IPS-NIHi11 (cell line): Measurements from ENCODE around the gene PPP1R9B.
A peak's percentile ranks its signal among the peaks of the same experiment; 100 is the strongest.

Experiments used
- DNase-seq: peaks from one replicate; pipeline ENCODE4 v3.0.0; 2012; ENCODE audit warnings: mixed read lengths, low spot score

The PPP1R9B gene

DNA sequence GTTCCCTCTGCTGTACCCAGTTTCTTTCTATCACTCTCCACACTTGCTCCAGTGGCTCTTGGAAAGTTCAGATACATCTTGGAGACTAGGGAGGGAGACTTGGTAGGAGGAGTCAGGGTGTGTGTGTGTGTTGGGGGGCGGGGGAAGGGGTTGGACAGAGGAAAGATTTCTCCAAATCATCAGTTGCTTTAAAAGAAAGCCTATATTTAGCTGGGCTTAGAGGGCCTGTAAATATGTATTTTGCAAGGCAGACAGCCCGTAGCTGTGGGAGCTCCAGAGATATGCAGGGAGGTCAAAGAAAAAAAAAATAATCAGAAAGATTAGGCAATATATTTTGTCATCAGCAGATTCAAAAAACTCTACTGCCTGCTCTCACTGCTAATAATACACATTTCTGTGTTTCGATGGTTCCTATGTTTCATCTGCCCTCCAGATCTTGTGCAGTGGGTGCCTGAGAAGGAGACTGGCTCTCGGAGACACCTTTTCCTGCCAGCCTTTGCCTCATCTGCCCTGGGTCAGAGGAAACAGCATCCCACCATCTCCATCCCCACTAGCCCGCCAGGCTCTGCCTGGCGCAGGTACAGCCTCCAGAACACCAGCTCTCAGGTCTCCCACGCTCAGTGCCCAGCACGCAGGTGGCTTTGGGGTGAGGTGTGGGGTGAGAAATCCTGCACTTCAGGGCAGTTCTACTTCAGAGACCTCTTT is 4.8 kb upstream of the PPP1R9B start:
- DNase-seq, result no peak

DNA sequence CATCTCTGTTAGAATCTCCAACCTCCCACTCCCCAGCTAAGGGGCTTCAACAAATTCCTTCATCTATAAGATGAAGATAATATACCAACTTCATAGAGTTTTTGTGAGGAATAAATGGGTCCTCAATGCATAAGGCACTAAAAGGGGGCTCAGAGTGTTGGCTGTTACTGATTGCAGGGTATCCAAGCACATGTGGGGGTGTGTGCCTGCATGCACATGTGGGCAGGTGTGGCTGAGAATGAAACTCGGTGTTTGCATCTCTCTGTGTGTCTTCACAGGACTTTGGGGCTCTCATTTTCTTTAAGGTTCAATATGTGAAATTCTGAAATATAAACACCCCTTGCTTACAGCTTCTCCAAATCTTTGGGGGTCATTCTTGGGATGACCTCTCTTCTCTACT is 4.1 kb upstream of the PPP1R9B start:
- DNase-seq, result no peak

DNA sequence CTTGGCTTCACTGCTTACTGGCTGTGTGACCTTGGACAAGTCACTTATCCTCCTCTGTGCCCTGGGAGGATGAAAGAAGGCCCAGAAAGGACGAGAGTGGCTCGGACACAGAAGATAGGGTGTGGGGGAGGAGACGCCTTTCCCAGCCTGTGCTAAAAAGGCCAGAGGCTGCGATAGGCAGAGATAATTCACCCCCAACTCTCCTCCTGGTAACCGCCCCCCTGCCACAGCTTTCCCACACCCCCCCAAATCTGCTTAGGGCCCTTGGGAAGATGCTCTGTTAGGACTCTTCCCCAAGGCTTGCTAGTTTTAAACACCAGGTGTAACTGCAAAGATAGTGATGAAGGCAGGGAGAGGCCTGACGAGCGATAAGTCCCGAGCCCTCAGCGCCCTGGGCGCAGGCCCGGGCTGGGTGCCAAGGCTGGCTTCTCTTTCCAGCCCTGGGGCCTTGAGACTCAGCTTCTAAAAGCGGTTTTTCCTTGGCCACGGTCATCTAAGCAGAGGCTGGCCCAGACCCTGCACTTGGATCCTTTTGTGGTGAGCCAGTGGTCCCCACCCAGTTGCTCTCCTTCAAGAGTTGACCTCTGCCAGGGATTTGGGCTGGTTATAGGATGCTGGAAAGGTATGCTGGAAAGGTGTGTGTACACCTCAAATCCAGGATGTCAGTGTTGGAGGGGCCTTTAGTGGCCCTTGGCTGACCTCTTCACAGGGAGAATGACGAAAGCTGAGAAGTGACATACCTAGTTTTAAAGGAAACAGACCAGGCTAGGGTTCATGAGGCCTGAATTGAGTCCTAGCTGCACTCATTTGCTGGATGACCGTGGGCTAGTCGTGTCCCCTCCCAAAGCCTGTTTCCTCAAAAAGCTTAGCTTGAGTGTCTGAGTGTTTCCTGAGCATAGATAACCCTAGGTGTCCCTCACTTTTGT is 3.4 kb upstream of the PPP1R9B start:
- no peak for DNase-seq

DNA sequence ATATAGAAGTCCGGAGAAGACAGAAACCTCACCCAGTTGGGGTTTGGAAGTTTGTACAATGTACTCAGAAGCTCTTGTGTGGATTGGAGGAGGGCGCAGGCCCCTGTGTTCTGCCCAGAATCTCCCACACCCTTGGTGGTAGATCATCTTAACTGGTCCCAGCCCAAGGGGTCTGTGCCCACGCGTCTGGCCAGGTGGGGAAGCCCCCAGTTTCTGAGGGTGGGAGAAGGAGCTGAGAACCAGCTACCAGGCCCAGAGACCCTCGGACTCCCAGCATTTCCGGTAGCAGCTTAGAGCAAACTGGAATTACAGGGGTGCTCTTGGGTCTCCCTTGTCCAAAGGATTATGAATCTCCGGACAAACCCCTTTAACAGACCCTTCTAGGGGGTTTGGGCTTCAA is 2.3 kb upstream of the PPP1R9B start:
- no peak for DNase-seq

DNA sequence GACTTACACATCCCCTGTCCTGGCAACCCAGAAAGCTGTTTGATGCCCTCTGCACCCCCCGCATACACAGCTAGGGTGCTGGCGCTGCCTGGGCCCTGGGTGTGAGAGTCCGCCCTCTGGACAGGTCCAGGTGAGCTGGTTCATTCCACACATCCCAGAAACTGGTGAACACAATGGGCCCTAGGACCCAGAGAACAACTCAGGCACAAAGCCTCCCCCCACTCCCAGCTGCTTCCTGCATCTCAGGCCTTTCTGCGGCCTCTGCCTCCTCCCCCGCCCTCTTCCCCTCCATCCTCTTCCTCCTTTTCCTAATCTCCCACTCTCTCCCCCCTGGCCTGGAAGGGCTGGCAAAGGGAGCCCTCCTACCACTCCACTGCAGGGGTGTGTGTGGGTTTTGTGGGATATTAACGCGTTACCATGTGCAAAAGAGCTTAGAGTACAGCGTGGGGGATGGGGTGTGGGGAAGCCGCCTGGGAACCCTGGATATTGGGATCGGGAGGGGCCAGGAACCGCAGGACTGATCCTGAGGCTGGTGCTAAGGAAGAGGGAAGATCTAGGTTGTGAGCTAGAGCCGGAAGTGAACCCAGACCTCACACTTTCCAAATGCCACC is 1.6 kb upstream of the PPP1R9B start:
- peak; percentile 84 for DNase-seq

DNA sequence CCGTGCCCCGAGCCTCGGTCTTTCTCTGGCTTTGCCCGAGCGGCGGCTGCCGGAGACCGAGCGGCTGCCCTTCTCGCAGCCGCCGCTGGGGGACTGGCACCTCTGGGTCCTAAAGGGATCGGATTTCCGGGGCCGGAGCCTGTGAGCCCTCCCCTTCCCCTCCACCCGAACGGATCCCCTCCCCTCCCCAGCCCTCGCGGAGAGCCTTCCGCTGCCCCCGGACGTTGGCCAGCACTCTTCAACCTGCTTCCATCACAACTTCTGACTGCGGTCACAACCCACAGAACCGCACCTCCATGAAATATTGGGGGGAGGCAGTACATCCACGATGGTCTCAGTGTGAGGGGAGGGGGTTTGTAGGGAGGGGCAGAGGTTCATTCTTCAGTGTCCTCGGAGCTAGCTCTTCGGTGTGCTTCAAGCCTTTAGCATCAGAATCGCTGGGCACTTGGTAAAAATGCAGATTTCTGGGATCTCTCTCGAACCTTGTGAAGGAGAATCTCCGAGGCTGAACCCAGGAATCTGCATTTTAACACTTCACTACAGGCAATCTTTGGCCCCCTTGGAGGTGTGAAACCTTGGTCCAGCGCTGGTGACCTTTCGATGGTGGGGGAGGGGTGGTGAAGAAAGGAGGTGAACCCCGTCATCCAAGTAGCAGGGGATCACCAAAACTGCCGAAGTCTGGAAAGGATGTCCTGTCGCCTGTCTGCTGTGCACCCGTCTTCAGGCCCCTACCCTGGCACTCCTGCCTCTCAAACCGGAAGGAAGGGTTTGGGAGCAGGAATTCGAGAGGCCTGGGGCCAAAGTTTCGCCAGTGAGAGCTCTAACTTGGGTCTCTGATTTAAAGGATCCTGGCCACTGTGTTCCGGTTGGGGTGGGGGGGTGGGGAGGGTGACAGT is 812 bp upstream of the PPP1R9B start:
- peak; percentile 97 for DNase-seq

DNA sequence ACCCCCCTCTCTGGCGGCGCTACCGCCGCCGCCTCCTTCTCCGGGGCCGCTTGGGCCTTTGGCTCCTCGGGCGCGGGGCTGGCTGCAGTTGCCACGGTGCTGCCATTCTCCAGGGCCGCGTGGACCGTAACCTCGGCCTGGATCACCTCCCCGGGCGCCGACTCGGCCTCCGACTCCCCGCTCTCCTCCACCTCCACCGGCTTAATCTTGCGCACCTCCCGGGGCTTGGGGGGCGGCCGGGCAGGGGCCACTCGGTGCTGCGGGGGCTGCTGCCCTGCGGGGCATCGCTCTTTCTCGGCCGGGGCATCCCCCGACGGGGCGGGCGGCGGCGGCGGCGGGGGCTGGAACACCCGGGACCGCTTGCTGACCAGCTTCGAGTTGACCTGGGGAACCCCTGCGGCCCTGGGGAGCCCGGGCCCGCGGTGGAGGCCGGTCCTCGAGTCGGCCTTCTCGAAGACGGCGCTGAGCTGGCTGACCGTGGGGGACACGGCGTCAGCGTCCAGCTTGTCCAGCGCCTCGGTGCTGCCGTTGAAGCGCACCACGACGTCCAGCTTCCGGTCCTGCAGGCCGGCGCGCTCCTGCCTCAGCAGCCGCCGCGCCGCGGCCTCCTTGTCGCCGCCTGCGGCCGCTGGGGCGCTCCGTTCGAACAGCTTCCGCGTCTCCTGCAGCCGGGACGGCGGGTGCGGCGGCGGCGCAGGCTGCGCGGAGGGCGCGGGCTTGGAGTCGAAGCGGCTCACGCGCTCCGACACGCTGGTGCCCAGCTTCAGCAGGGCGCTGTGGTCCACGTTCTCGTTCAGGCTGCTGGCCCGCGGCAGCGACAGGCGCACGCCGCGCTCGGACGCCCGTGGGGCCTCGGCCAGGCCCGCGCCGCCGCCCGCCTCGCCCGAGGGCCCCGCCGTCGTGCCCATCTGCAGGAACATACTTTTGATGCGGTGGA is 792 bp downstream of the PPP1R9B start:
- peak; percentile 80 for DNase-seq

DNA sequence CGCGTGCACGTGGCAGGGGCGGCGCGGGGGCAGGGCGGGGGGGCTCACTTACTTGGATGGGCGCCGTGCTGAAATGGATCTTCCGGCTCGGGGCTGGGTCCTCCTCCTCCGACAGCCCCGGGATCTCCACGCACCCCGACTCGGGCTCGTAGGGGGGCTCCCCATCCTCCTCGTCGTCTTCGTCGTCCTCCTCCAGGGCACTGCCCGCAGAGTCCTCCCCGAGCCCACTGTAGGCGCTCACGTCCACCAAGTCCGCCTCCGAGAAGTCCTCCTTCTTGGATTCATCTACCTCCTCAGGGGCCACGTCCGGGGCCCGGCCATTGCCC is 1.4 kb downstream of the PPP1R9B start:
- no peak for DNase-seq

DNA sequence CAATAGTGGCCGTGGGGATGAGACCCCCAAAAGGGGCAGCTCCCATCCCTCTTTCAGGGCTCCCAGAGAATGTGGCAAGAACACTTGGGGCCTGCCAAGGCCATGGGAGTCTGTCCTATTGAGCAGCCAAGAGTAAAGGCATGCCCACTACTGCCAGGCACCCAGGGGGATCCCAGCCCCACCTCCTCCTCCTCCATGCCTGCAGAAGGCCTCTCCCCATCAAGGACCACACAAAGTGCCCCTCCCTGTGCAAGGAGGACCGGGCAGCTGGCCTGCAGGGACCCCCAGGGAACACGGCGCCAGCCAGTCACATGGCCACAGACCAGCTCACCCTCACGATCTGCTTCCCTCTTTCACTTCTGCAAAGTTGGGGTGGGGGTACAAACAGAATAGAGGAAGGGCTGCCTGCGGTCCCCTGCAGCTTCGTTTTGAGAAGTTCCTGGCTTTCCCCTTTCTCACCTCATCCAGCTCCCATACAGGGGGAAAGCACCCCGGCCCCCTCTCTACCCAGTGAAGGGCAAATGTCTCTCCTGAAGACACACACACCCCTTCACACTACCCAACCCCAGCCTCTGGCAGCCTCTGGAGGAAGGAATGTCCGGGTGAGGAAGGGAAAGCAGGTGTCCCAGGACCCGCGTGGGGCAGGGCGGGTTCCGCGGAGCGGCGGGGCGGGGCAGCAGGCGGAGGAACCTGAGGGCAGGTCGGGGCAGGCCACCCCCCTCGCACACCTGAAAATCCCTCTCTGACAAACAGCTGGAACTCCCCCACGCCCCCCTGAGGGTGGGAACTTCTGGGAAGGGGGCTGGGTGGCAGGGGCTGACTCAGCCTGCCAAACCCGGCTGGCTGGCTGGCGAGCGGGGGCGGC is 2.0 kb downstream of the PPP1R9B start:
- peak; percentile 57 for DNase-seq

DNA sequence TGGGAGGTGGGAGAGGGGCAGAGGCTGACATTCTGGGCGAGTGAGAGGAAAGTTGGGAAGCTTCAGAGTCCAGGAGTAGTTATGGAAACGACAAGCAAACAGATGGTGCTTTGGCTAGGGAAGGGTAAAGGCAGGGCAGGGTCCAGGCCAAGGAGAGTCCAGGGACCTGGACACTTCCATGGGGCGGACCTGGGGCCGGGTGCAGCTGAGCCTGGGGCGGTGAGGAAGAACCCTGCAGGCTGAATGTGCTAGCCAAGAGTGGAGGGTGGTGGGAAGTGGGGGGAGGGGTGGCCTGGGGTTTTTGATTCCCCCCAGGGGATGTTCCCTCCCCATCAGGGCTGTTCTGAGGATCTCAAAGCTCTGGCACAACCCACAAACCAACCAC is 2.6 kb downstream of the PPP1R9B start:
- no peak for DNase-seq

DNA sequence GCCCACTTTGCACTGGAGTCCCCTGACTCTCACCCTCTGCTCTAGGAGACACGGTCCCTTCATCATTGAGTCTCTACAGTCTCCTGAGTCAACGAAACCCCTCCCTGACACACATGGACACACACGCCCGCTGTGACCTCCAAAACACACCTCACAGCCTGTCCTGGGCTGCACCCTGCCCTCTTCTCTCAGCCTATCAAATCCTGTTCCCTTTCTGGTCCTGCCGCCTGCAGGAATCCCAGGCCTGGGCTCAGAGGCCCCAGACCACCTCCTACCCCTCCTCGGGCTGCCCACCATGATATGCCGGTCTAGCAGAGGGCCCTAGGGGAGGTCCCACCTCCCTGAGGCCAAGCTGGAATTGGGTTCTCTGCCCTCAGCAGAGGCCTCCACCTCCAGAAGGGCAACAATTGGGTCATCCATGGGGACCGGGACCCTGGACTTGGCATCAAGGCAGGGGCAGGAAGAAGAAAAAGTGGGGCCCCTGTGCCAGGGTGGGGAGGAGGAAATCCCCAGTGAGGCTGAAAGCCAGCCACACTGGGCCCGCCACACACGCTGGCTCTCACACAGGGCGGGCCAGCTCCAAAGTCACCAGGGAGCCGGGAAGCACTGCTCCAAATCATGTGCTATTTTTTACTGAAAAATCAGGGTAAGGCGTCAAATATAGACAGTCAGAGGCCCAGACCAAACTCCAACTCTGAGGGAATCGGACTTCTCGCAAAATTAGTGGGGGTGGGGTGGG is 3.4 kb downstream of the PPP1R9B start:
- no peak for DNase-seq

DNA sequence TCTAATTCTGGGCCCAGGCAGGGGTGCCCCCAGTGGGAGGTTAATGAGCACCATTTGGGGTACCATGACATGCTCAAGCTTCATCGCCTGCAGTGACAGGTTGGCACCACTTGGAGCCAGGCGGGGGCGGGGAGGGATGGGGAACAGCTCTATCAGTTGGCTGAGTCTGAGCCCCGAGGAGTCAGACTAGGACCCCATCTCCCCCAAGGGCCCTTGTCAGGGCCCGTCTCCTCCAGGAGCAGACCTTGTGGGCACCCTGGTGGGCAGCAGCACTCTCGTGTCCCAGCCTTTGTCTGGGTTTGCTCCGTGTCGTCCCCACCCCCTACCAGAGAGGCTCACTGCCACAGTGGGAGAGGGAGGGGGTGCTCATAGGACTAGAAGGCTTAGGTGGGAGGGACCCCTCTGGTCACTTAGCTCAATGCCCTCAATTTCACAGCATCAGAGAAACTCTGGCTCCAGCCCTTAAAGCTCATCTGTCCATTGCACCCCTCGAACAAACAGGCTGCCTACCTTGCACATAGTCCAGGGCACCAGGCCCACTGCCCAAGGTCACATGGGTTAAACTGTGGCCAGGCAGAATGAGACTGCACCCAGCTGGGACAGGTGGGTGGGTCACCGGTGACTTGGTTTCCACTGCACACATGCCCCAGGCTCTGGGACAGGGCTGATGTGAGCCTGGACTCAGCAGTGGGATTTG is 4.1 kb downstream of the PPP1R9B start:
- DNase-seq, result no peak

DNA sequence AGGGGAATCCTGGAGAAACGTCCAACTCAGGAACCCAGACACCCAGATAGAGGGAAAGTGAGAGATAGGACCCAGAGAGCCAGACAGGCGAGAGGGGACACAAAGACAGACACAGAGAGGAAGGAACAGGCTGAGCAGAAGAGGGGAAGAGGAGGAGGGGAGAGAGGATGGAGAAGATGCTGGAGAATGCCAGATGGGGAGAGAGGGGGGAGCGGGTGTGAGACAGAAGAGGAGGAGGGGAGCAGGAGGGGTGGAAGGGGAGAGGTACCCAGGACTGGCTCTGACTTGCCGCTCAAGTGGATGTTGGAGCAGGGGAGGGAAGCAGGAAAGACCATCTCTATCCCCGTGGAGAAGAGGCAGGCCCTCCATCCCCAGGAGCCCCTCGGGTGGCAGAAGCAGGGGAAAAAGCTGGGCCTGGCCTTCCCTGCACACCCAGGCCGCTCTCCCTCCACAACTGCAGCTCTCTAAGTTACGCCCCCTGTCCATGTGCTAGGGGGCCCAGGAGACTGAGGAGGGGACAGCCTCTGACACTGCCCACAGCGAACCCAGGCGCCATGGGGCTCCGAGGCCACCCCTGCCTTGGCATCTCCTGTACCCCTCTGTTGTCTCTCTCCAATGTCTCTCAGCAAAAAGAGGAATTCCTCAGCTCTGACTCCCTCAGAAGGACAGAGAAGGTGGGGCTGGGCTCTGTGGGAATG is 4.8 kb downstream of the PPP1R9B start:
- no peak for DNase-seq

DNA sequence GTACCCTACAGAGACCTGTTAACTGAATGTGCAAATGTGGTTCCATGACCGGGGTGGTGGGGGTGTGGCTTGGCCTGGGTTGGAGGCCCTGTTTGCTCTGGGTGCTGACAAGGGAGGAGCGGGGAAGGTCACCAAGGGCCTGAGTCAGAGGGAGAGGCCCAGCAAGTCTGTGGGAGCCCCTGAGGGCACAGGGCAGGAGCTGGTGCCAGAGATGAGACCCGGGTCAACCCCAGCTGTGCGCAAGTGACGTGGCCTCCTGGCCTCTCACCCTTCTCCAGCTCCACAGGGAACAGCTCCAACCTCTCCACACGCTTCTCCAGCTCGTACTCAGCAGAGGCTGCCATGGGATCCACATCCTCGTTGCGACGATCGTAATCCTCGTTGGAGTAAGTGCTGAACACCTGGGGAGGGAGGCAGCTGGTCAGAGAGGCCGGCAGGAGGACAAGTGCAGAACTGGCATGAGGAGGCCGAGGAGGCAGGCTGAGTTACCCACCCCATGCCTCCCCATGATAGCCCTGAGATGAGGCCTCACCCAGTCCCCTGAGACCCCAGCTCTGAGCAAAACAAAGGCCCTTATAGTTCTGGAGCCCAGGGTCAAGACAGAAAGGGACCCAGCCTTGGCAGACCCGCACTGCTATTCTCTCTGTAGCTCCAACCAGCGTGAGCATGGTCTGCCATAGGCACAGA is 5.5 kb downstream of the PPP1R9B start:
- DNase-seq, result no peak

DNA sequence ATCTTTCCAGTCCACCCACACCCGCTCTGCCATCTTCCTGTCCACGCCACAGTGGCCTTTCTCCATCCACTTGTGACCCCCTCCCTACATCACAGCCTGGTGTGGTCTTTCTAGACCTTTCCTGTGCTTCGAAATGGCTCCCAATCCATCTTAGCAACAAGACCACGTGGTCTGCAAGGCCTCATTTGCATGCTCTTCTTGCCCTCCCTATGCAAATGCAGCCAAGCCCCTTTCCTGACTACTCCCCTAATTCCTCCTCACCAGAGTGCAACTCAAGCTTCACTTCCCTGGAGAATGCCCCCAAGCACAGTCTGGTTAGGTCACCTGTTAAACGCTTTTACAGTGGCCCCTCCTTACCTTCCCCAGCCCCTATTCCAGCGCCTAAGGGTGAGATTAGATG is 6.1 kb downstream of the PPP1R9B start:
- DNase-seq, result no peak

DNA sequence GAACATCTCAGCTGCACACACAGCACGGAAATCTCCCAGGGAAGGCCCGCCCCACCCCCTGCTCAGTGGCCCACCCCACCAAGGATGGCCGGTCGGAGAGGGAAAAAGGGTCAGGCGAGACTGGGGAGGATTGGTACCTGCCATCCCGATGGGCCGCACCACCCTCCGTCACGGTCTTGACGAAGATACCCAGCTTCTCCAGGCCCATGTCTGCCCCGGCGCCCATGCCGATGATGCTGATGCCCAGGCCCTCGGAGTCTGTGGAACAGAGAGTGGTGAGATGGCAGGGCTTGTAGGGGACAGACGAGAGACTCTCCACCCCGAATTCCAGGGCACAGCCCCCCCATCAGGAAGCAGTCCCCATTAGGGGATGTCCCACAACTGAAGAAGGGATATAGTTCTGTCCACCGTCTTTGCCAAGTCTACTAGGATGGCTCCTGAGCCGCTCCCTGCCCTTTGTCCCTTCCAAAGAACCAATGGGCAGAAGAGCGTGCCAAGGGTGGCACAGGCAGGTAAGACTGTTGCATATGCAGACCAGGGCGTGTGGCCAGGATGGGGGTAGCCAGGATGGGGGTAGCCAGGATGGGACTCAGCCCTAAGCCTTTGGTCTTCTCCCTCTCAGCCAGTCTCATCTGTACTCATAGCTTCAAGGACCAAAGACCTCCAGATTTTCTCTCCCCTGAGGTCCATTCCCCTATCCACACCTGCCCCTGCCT is 6.9 kb downstream of the PPP1R9B start:
- DNase-seq, result no peak

DNA sequence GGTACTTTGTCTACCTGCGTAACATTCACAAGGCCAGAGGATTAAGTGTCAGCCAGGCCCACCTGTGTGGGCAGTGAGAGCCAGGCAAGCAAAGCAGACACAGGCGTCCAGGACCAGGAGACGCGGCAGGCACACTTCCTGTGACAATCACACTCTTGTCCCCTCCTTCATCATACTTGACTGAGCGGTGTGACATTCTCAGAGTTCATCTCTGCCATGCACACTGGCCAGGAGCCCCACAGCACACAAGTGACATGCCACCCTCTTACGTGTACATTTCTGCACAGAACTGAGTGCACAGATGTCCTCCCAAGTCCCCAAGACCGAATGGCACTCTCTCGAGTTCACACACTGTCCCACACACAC is 8.7 kb downstream of the PPP1R9B start:
- no peak for DNase-seq
